Endodermal cell (in vitro differentiated cells): ENCODE measurements around the gene NCS1. TPM values are rescaled to one million over a fixed set of nuclear protein-coding genes. Genes with fewer than 3 reads are reported as not detected.

Source experiments
- DNase-seq: peaks from one replicate; pipeline ENCODE4 v3.0.0-alpha.2; 2017
- H3K27ac ChIP-seq: 2 replicates; pipeline ENCODE4 v1.5.1; 2013; ENCODE audit warnings: mild to moderate bottlenecking, low read depth, low read length, moderate library complexity
- H3K27me3 ChIP-seq: 2 replicates; pipeline ENCODE4 v1.6.1; 2013; ENCODE audit warnings: mild to moderate bottlenecking, low read length, moderate library complexity; ENCODE audit not compliant: insufficient read depth, control insufficient read depth, poor library complexity, severe bottlenecking
- H3K36me3 ChIP-seq: 2 replicates; pipeline ENCODE4 v1.7.0; 2013; ENCODE audit warnings: mild to moderate bottlenecking, low read length, moderate library complexity; ENCODE audit not compliant: control insufficient read depth, insufficient read depth
- H3K4me1 ChIP-seq: one replicate; pipeline ENCODE4 v1.7.0; 2013; ENCODE audit warnings: low read length; ENCODE audit not compliant: control insufficient read depth, insufficient read depth
- H3K4me3 ChIP-seq: 2 replicates; pipeline ENCODE4 v1.5.1; 2013; ENCODE audit warnings: mild to moderate bottlenecking, low read length, moderate library complexity
- H3K9ac ChIP-seq: 2 replicates; pipeline ENCODE4 v1.6.1; 2013; ENCODE audit warnings: mild to moderate bottlenecking, low read length, moderate library complexity; ENCODE audit not compliant: poor library complexity, severe bottlenecking; ENCODE audit errors: extremely low read depth
- H3K9me3 ChIP-seq: 2 replicates; pipeline ENCODE4 v1.6.1; 2013; ENCODE audit warnings: mild to moderate bottlenecking, low read length, moderate library complexity; ENCODE audit not compliant: control insufficient read depth
- H3K27ac Mint-ChIP-seq: 2 replicates; pipeline ENCODE4 v1.8.0; 2020; ENCODE audit warnings: mixed read lengths
- H3K27me3 Mint-ChIP-seq: 2 replicates; pipeline ENCODE4 v1.8.0; 2021; ENCODE audit warnings: mild to moderate bottlenecking, mixed read lengths; ENCODE audit not compliant: insufficient read depth
- H3K36me3 Mint-ChIP-seq: 2 replicates; pipeline ENCODE4 v1.8.0; 2020; ENCODE audit warnings: low read depth, mixed read lengths
- H3K4me1 Mint-ChIP-seq: 2 replicates; pipeline ENCODE4 v1.8.0; 2020; ENCODE audit warnings: mixed read lengths
- H3K4me3 Mint-ChIP-seq: 2 replicates; pipeline ENCODE4 v1.8.0; 2020; ENCODE audit warnings: mild to moderate bottlenecking, moderate library complexity, mixed read lengths
- H3K9me3 Mint-ChIP-seq: 2 replicates; pipeline ENCODE4 v1.8.0; 2020; ENCODE audit warnings: mild to moderate bottlenecking, mixed read lengths
- WGBS, 2 experiments: methylation state at CpG; one replicate each; pipeline versions ENCODE4 v1.1.5 to v1.1.7; 2013; ENCODE audit warnings: missing lambda C conversion rate in 2 of 2, mixed read lengths in 1 of 2; ENCODE audit not compliant: insufficient coverage in 1 of 2, insufficient read length in 1 of 2; 5-methylcytosine and 5-hydroxymethylcytosine counted together
- total RNA-seq, 2 donors: library from RNA; stranded (reverse); fragmentation: NEBNext Ultra II Directional in 1 of 2; extraction: Animal tissue kit (Norgen Biotek cat#: 25700) in 1 of 2; gene quantifications; 2 replicates in 1 of 2; 3 replicates in 1 of 2; pipeline ENCODE4 v1.2.1, GENCODE V29; 2021
- TF ChIP-seq, protein P1 (sequence below): fragments of 200-600 bp; sonication (generic); conservative IDR thresholded peaks from 2 replicates; pipeline ENCODE4 v1.5.0; 2021; ENCODE audit warnings: antibody characterized with exemption, mild to moderate bottlenecking

Gene NCS1
- total RNA-seq, 2 donors from 2014 or later: 40.6 to 47.7 TPM

DNA sequence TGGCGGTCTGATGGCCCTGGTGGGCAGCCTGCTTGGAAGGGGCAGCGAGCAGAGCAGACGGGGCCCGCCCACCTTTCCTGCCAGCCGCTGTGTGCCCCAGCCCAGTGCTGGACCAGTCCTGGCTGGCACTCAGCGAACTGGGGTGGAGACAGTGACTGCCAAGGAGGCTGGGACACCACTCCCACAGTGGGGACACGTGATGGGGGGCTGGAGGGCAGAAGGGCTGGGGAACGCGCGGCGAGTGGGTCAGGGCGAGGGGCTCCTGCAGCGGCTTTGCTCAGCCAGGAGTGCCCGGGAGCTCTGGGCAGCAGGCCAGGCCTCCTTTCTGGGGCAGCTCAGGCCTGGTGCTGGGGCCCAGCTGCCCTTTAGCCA lies 19.5 kb downstream of the NCS1 start:
- no peak overlapping the region for H3K27ac Mint-ChIP-seq
- TF ChIP-seq, protein P1, sequence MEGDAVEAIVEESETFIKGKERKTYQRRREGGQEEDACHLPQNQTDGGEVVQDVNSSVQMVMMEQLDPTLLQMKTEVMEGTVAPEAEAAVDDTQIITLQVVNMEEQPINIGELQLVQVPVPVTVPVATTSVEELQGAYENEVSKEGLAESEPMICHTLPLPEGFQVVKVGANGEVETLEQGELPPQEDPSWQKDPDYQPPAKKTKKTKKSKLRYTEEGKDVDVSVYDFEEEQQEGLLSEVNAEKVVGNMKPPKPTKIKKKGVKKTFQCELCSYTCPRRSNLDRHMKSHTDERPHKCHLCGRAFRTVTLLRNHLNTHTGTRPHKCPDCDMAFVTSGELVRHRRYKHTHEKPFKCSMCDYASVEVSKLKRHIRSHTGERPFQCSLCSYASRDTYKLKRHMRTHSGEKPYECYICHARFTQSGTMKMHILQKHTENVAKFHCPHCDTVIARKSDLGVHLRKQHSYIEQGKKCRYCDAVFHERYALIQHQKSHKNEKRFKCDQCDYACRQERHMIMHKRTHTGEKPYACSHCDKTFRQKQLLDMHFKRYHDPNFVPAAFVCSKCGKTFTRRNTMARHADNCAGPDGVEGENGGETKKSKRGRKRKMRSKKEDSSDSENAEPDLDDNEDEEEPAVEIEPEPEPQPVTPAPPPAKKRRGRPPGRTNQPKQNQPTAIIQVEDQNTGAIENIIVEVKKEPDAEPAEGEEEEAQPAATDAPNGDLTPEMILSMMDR: no peak
- Histone ChIP-seq H3K4me1 (no peaks in the 10 kb centered on the region), H3K4me3 (no peak overlapping the region), H3K27me3 (no peaks in the 10 kb centered on the region), H3K9me3 (no peaks in the 10 kb centered on the region), H3K9ac (no peak overlapping the region), H3K36me3 (no peaks in the 10 kb centered on the region), H3K27ac (no peak overlapping the region)
- H3K27me3 Mint-ChIP-seq: no peaks in the 10 kb centered on the region
- no peak overlapping the region for H3K4me3 Mint-ChIP-seq
- H3K9me3 Mint-ChIP-seq: no peaks in the 10 kb centered on the region
- WGBS, 2 experiments: 92 to 100% methylated on average over 2 to 14 of the region's 14 CpGs
- no peak for DNase-seq
- no peaks in the 10 kb centered on the region for H3K36me3 Mint-ChIP-seq
- H3K4me1 Mint-ChIP-seq: peaks cover 11% of the 10 kb centered on the region

DNA sequence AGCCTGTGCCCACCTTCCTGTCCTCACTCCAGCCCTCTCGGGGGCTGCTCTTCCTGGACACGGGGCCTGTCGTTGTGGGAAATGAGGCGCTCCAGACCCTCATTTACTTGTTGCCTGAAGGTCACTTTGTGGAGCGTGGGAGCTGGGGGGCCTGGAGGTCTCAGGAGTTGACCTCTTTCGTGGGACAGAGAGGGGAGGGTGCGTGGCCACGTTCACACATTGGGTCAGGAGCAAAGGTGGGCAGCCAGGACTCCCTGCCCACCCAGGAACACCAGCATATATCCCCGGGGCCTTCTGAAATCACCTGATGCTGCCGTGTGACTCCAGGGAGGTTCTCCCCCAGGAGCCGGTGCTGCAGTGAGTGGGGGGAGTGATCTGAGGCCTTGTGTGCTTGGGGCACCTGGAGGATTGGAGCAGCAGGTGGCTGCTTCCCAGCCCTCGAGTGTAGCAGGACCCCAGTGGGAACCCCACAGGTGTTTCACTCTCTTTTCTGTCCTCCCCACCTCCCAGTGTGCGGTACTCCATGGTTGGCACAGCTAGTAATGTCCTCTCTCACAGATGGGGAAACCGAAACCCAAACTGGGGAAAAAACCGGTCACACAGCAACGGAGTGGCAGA lies 20.3 kb downstream of the NCS1 start:
- no peaks in the 10 kb centered on the region for H3K9me3 Mint-ChIP-seq
- Histone ChIP-seq H3K27ac (no peak overlapping the region), H3K4me1 (no peaks in the 10 kb centered on the region), H3K4me3 (no peak overlapping the region), H3K9me3 (no peaks in the 10 kb centered on the region), H3K27me3 (no peaks in the 10 kb centered on the region), H3K9ac (no peak overlapping the region), H3K36me3 (no peaks in the 10 kb centered on the region)
- WGBS, 2 experiments: 92 to 94% methylated on average over 12 to 16 of the region's 16 CpGs
- H3K4me1 Mint-ChIP-seq: peaks cover 12% of the 10 kb centered on the region
- no peaks in the 10 kb centered on the region for H3K36me3 Mint-ChIP-seq
- no peak overlapping the region for H3K4me3 Mint-ChIP-seq
- H3K27ac Mint-ChIP-seq: peak overlapping the region; percentile 85
- no peak for DNase-seq
- no peaks in the 10 kb centered on the region for H3K27me3 Mint-ChIP-seq
- TF ChIP-seq, protein P1: no peak

DNA sequence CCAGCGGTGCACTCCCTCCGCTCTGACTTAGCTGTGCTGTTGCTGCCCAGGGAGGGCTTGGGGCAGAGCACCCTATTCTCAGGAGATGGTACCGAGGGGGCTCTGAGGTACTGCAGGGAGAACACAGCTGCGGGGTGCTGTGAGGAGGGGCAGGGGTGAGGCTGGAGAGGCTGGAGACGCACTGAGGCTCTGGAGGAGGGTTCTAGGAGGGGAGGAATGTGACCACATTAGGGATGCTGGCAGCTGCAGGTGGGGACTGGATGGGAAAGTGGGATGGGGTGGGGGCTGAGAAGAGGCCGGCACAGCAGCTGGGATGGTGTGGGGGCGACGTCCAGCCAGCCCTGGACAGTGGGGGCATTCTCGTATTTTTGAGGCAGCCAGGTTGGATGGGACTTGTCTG lies 20.9 kb downstream of the NCS1 start:
- Histone ChIP-seq H3K27me3 (no peaks in the 10 kb centered on the region), H3K9me3 (no peaks in the 10 kb centered on the region), H3K4me3 (no peak overlapping the region), H3K27ac (no peak overlapping the region), H3K4me1 (no peaks in the 10 kb centered on the region), H3K36me3 (no peaks in the 10 kb centered on the region), H3K9ac (no peak overlapping the region)
- 83% methylated on average over 5 to 9 of the region's 9 CpGs for WGBS, 2 experiments
- TF ChIP-seq, protein P1: no peak
- no peaks in the 10 kb centered on the region for H3K36me3 Mint-ChIP-seq
- peaks cover 12% of the 10 kb centered on the region for H3K4me1 Mint-ChIP-seq
- H3K9me3 Mint-ChIP-seq: no peaks in the 10 kb centered on the region
- no peak for DNase-seq
- peak overlapping the region; percentile 75 for H3K27ac Mint-ChIP-seq
- H3K27me3 Mint-ChIP-seq: no peaks in the 10 kb centered on the region
- H3K4me3 Mint-ChIP-seq: no peak overlapping the region
